Stimulated activated naive CD8-positive, alpha-beta T cell treated with anti-CD3 and anti-CD28 coated beads, Interleukin-15, Interleukin-2, amounts not matched to agents 100 ng/mL and 50 ng/mL, for 24 hours (primary cell): ENCODE data around the gene FHIT.

Experiments
- H3K27ac Mint-ChIP-seq: one replicate; pipeline ENCODE4 v1.8.0; 2021; ENCODE audit warnings: mild to moderate bottlenecking, mixed read lengths
- H3K27me3 Mint-ChIP-seq: one replicate; pipeline ENCODE4 v1.8.0; 2021; ENCODE audit warnings: mixed read lengths
- H3K36me3 Mint-ChIP-seq: one replicate; pipeline ENCODE4 v1.8.0; 2021; ENCODE audit warnings: low read depth, mixed read lengths
- H3K4me1 Mint-ChIP-seq: one replicate; pipeline ENCODE4 v1.8.0; 2021; ENCODE audit warnings: low read depth, mixed read lengths
- H3K4me3 Mint-ChIP-seq: one replicate; pipeline ENCODE4 v1.8.0; 2021; ENCODE audit warnings: mild to moderate bottlenecking, mixed read lengths
- H3K9me3 Mint-ChIP-seq: one replicate; pipeline ENCODE4 v1.8.0; 2021; ENCODE audit warnings: mixed read lengths

The FHIT gene

GRCh38 chr3:60855250-60855649 is 396.0 kb downstream of the FHIT start:
- Mint-ChIP-seq H3K27ac (no peak overlapping the region), H3K4me1 (no peaks in the 10 kb centered on the region), H3K36me3 (no peaks in the 10 kb centered on the region), H3K27me3 (no peaks in the 10 kb centered on the region), H3K9me3 (peaks cover 4% of the 10 kb centered on the region), H3K4me3 (no peak overlapping the region)

DNA sequence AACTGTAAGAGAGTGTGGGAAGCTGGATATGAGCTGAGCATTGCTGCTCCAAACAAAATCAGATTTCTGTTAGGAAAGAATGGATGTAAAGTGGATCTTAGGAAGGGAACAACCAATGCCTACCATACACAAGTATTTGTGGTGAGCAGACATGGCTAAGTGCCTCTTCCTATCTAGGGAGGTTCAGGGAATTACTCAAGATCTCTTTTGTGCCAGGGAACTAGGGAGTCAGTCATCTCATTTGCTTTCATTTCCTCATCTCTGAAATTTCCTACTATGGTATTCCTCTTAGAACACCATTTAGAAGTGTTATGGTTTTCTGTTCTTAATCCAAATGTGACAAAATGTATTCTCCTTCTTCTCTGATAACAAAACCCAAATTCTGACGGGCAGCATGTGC is 396.5 kb downstream of the FHIT start:
- H3K4me3 Mint-ChIP-seq: no peak overlapping the region
- H3K9me3 Mint-ChIP-seq: peaks cover 4% of the 10 kb centered on the region
- H3K27me3 Mint-ChIP-seq: no peaks in the 10 kb centered on the region
- H3K27ac Mint-ChIP-seq: no peak overlapping the region
- no peaks in the 10 kb centered on the region for H3K36me3 Mint-ChIP-seq
- no peaks in the 10 kb centered on the region for H3K4me1 Mint-ChIP-seq

GRCh38 chr3:60847791-60848190 is 403.5 kb downstream of the FHIT start:
- H3K9me3 Mint-ChIP-seq: no peaks in the 10 kb centered on the region
- H3K27ac Mint-ChIP-seq: no peak overlapping the region
- no peak overlapping the region for H3K4me3 Mint-ChIP-seq
- H3K4me1 Mint-ChIP-seq: no peaks in the 10 kb centered on the region
- no peaks in the 10 kb centered on the region for H3K27me3 Mint-ChIP-seq
- H3K36me3 Mint-ChIP-seq: no peaks in the 10 kb centered on the region

GRCh38 chr3:60844256-60844655 is 407.0 kb downstream of the FHIT start:
- Mint-ChIP-seq H3K4me1 (no peaks in the 10 kb centered on the region), H3K27me3 (no peaks in the 10 kb centered on the region)

DNA sequence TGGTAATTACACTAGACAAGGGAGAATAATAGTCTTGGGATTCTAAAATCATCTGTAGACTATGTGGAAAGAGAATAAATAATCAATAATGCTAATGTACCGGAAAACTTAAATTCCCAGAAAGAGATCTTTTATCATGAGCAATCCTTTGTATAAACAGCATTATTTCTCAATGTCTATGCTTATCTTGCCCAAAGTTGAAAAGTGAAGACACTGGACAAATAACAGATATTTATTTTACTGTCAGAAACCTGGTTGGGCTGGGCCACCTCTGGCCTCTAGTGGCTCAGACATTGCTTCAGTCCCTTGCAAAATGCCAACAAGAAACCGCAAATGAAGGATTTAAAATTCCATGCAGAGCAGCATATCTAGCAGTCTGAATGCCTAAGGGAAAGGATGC is 409.9 kb downstream of the FHIT start:
- no peaks in the 10 kb centered on the region for H3K4me1 Mint-ChIP-seq
- no peak overlapping the region for H3K27ac Mint-ChIP-seq
- H3K4me3 Mint-ChIP-seq: no peak overlapping the region
- H3K27me3 Mint-ChIP-seq: no peaks in the 10 kb centered on the region
- no peaks in the 10 kb centered on the region for H3K36me3 Mint-ChIP-seq
- no peaks in the 10 kb centered on the region for H3K9me3 Mint-ChIP-seq

More at GRCh38 chr3:60844256-60844655, 407.0 kb downstream of the FHIT start:
- Mint-ChIP-seq H3K27ac (no peak overlapping the region), H3K4me3 (no peak overlapping the region), H3K9me3 (no peaks in the 10 kb centered on the region), H3K36me3 (no peaks in the 10 kb centered on the region)

DNA sequence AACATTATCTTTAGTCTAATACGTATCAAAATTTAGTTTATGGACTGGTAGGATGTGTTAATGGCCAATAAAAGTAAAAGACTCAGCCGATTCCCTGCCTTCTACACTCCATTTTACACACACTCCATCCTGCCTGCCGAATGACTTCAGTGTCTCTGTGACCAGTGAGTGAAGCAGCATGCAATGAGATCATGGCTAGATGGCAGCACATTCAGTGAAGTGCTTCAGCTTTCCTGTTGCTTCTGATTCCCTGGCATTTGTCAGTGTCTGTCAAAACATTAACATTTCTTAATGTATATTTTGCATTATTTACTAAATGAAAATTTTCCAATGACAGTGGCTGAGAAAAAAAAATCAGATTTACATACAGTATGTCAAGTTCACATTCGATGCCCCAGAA is 412.0 kb downstream of the FHIT start:
- Mint-ChIP-seq H3K27ac (no peak overlapping the region), H3K4me1 (no peaks in the 10 kb centered on the region), H3K36me3 (no peaks in the 10 kb centered on the region), H3K4me3 (no peak overlapping the region), H3K9me3 (peaks cover 3% of the 10 kb centered on the region), H3K27me3 (no peaks in the 10 kb centered on the region)

- Mint-ChIP-seq H3K36me3 (no peaks in the 10 kb centered on the region), H3K27me3 (no peaks in the 10 kb centered on the region), H3K4me3 (no peak overlapping the region), H3K9me3 (peaks cover 3% of the 10 kb centered on the region), H3K4me1 (no peaks in the 10 kb centered on the region), H3K27ac (no peak overlapping the region)
Measured at GRCh38 chr3:60835796-60836195, 415.5 kb downstream of the FHIT start.

- Mint-ChIP-seq H3K4me3 (no peak overlapping the region), H3K36me3 (no peaks in the 10 kb centered on the region), H3K27me3 (no peaks in the 10 kb centered on the region), H3K4me1 (no peaks in the 10 kb centered on the region), H3K27ac (no peak overlapping the region), H3K9me3 (peaks cover 9% of the 10 kb centered on the region)
Measured at GRCh38 chr3:60829058-60829457, 422.2 kb downstream of the FHIT start.

GRCh38 chr3:60827666-60828065 is 423.6 kb downstream of the FHIT start:
- no peaks in the 10 kb centered on the region for H3K27me3 Mint-ChIP-seq
- no peak overlapping the region for H3K27ac Mint-ChIP-seq
- peaks cover 6% of the 10 kb centered on the region for H3K36me3 Mint-ChIP-seq
- H3K9me3 Mint-ChIP-seq: peaks cover 20% of the 10 kb centered on the region
- no peaks in the 10 kb centered on the region for H3K4me1 Mint-ChIP-seq
- no peak overlapping the region for H3K4me3 Mint-ChIP-seq

DNA sequence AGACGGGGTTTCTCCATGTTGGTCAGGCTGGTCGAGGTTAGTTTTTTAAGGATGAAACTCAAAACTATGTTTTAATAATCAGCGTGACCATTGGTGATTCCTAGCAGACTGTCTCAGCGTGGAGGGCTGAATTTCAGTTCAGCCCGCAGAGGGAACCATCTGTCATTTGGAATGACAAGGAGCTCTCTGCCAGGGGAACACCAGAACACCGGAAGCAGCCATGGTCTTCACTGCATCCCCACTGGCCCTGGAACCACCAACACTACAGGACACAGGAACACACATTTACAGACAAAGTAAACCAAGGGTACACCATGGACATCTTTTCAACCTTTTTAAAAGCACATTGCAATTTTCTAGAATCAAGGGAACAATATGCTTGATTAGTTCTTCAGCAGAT is 424.7 kb downstream of the FHIT start:
- Mint-ChIP-seq H3K27ac (no peak overlapping the region), H3K4me1 (no peaks in the 10 kb centered on the region), H3K9me3 (peaks cover 20% of the 10 kb centered on the region), H3K36me3 (peaks cover 6% of the 10 kb centered on the region), H3K4me3 (no peak overlapping the region), H3K27me3 (no peaks in the 10 kb centered on the region)

DNA sequence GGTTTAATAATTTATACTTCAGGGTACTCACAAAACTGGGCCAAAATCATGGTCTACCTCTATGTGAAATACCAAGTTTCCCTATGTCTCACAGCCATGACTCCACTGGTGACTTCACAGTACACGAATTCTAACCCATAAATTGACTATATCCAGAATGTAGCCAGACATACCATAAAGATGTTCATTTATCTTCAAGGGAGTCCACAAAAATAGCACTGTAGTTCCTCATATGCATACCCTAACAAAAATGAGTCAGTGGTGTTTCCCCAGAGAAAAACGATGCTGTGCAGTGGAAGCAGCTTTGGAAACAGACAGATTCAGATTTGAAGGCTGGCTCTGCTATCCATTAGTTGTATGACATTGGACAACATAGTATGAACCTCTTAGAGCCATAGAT is 438.8 kb downstream of the FHIT start:
- Mint-ChIP-seq H3K36me3 (no peaks in the 10 kb centered on the region), H3K4me3 (no peak overlapping the region), H3K27me3 (no peaks in the 10 kb centered on the region), H3K27ac (no peak overlapping the region), H3K4me1 (no peaks in the 10 kb centered on the region), H3K9me3 (peaks cover 19% of the 10 kb centered on the region)

DNA sequence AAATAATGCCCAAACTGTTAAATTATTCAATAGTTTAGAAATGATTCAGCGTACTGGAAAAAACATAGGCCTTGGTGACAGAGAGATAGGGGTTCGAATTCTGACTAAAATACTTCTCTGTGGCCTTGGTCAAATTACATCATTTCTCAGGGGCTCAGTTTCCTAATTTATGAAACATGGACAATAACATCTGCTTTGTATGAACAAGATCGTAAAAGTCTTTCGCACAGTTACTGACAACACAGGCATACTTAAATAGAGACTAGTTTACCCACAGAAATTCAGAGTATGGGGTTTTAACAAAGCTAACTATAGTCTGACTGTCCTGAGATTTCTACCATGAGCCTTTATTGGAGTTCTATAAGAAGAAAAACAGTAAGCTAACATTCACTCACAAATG is 440.4 kb downstream of the FHIT start:
- no peaks in the 10 kb centered on the region for H3K27me3 Mint-ChIP-seq
- H3K4me1 Mint-ChIP-seq: no peaks in the 10 kb centered on the region
- H3K27ac Mint-ChIP-seq: no peak overlapping the region
- H3K9me3 Mint-ChIP-seq: peaks cover 6% of the 10 kb centered on the region
- H3K4me3 Mint-ChIP-seq: no peak overlapping the region
- no peaks in the 10 kb centered on the region for H3K36me3 Mint-ChIP-seq

DNA sequence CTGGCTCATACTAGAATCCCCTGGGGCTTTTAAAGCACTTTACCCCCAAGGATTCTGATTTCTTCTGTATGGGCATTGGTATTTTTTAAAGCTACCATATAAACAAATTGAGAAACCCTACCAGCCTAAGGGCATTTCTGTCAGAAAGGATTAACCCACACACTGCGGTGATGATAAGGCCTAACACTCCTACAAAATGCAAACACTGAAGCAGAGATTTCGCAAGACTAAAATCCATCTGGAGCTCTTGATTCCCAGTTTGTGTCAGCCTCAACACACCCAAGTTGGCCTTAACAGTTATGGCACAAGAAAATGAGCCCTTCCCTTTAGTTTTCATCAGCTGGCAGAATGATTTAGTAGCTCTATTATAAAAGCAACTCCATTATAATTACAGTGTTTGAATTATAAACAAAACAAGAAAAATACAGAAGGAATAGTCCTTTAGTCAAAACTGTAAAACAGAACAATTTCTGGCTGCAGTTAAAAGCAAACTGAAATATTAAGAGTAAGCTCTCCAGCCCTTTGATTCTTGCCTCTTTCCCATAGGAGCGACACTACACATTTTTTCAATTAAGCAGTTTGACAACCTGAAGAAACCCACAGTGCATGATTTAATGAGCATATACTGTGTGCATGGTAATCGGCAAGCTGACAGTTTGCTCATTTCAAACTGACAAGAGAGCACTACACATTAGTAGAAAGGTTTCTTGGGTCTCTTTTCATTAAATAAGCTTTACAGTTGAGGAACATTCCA is 441.2 kb downstream of the FHIT start:
- H3K4me1 Mint-ChIP-seq: no peaks in the 10 kb centered on the region

DNA sequence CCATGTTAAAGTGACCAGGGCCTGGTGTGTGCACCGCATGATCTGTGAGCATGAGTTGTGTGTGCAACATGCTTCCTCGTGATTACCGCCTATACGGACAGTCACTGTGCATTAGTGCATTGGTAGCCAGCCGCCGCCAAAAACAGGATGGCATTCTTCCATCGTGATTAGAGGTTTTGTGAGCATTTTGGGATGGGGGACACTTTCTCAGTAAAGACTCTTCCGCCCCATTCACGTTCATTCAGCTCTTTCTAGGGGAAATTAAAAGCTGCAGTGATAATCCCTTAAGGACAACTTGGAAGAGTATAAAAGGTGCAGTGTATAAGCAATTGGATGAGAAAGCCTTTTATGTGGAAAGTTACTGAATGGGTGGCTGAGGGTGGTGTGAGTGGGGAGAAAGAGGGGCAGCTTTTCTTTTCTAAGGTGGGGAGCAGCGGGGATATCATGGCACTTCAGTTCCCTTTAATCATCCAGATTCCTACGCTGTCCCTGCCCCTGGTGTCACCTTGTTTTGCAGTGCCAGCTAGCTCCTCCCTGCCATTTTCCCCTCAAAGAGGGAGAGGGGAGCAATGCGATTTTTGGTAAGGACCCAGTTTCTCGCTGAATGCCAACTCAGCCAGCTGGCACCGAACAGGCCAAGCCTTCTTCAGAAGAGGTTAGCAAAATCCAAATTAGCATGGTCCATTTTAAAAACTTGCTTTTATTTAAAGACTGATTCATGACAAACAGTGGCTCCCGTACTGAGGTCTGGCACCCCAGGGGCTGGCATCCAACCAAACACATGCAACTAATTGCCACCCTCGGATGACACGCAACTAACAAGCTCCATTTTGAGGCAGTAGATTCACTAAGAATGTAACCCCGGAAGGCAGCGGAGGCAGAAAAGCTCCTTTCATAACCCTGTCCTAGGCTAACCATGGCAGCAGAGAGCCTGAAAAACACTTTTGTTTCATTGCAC is 447.8 kb downstream of the FHIT start:
- Mint-ChIP-seq H3K36me3 (no peaks in the 10 kb centered on the region), H3K4me1 (no peaks in the 10 kb centered on the region), H3K27me3 (no peaks in the 10 kb centered on the region), H3K9me3 (no peaks in the 10 kb centered on the region), H3K4me3 (no peak overlapping the region), H3K27ac (no peak overlapping the region)

More for the DNA sequence above, 441.2 kb downstream of the FHIT start:
- Mint-ChIP-seq H3K27me3 (no peaks in the 10 kb centered on the region), H3K36me3 (no peaks in the 10 kb centered on the region), H3K9me3 (peaks cover 4% of the 10 kb centered on the region), H3K4me3 (no peak overlapping the region), H3K27ac (no peak overlapping the region)

DNA sequence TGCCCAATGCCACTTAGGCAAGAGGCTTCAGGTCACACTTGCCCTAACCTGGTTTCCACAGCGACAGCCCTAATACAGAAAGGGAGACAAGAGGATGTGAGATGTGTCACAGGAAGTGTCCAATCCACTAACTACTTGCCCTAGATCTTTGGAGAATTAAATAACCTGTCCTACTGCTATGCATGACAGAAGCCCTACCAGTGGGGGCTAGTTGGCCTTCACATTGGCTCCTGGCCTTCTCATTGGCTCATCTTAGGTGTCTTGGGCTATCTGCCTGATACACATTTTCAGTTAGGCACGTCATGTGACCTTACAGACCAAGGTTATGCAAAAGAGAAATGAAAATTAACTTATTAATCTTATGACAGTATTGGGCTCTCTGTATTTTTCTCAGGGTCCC is 449.9 kb downstream of the FHIT start:
- no peak overlapping the region for H3K27ac Mint-ChIP-seq
- no peak overlapping the region for H3K4me3 Mint-ChIP-seq
- no peaks in the 10 kb centered on the region for H3K9me3 Mint-ChIP-seq
- H3K27me3 Mint-ChIP-seq: no peaks in the 10 kb centered on the region
- H3K4me1 Mint-ChIP-seq: no peaks in the 10 kb centered on the region
- no peaks in the 10 kb centered on the region for H3K36me3 Mint-ChIP-seq
